Stomach (tissue), 9 donors: ENCODE results near the gene AAMP. TPM values are rescaled to one million over a fixed set of nuclear protein-coding genes. Genes with fewer than 3 reads are reported as not detected.
A peak's percentile ranks its signal among the peaks of the same experiment; 100 is the strongest.
"Not testable (repeated sequence)": the region's sequence is repeated elsewhere in the genome, so short reads cannot be mapped to it uniquely, and the experiment has no call there.

Source experiments
- DNase-seq, 2 donors: peaks; one replicate each; pipeline versions ENCODE4 v3.0.0 to v3.0.0-alpha.2; 2013 to 2019
- H3K27ac ChIP-seq, 5 donors: fragments of 200-600 bp in 4 of 5; sonication (generic) in 4 of 5; one replicate each; pipeline ENCODE4 v1.5.1; 2013 to 2019; ENCODE audit warnings: mild to moderate bottlenecking in 1 of 5, moderate library complexity in 1 of 5
- H3K27me3 ChIP-seq, 3 donors: fragments of 200-600 bp; sonication (generic); one replicate each; pipeline ENCODE4 v1.5.1; 2017 to 2019; ENCODE audit warnings: mixed run types in 1 of 3
- H3K36me3 ChIP-seq, 4 donors: fragments of 200-600 bp; sonication (generic); 1 replicate in 3 of 4; 2 replicates in 1 of 4; pipeline ENCODE4 v1.5.1; 2016 to 2019
- H3K4me1 ChIP-seq, 4 donors: fragments of 200-600 bp; sonication (generic); one replicate each; pipeline ENCODE4 v1.5.1; 2016 to 2019
- H3K4me3 ChIP-seq, 4 donors: fragments of 200-600 bp; sonication (generic) in 3 of 4; one replicate each; pipeline ENCODE4 v1.5.1; 2016 to 2019; ENCODE audit warnings: mild to moderate bottlenecking in 1 of 4
- H3K9me3 ChIP-seq, 4 donors: fragments of 200-600 bp; sonication (generic); one replicate each; pipeline ENCODE4 v1.5.1; 2016 to 2019
- CTCF ChIP-seq, 7 experiments: fragments of 450-650 bp in 4 of 7; fragments of 200-600 bp in 3 of 7; sonication (generic) in 3 of 7; IDR thresholded peaks; one replicate each; pipeline ENCODE4 v1.5.1; 2016 to 2019; ENCODE audit warnings: antibody characterized with exemption in 7 of 7, control low read depth in 2 of 7, mild to moderate bottlenecking in 1 of 7
- EP300 ChIP-seq: sonication (generic); formaldehyde crosslinking; IDR thresholded peaks from one replicate; pipeline ENCODE4 v1.6.1; 2017; ENCODE audit warnings: antibody characterized with exemption
- POLR2A ChIP-seq, 4 donors: fragments of 450-650 bp; IDR thresholded peaks; one replicate each; pipeline ENCODE4 v1.6.1; 2016; ENCODE audit warnings: antibody characterized with exemption in 4 of 4, control low read depth in 2 of 4, mild to moderate bottlenecking in 1 of 4, moderate library complexity in 1 of 4
- POLR2AphosphoS5 ChIP-seq, 3 donors: sonication (generic); formaldehyde crosslinking; IDR thresholded peaks; one replicate each; pipeline ENCODE4 v1.6.1; 2016; ENCODE audit warnings: antibody characterized with exemption in 3 of 3
- WGBS, 5 donors: extraction: QIAGEN DNeasy Blood & Tissue Kit in 3 of 5; methylation state at CpG; one replicate each; pipeline versions ENCODE4 v1.1.5 to v1.1.7; 2013 to 2018; 5-methylcytosine and 5-hydroxymethylcytosine counted together
- intact Hi-C: fragments of 100-400 bp; cut with DNase I; formaldehyde crosslinking; loops from one replicate; pipeline ENCODE4 v1.15.1; 2023; ENCODE audit warnings: low total_unique reads
- polyA plus RNA-seq, 3 donors: library from polyadenylated mRNA; stranded (reverse); fragments of 200-250 nt; gene quantifications; one replicate each; pipeline ENCODE4 v1.2.3, GENCODE V29; 2013
- total RNA-seq, 5 donors: library from RNA; depleted of rRNA; stranded (reverse); fragments of >200 nt; gene quantifications; one replicate each; pipeline versions ENCODE4 v1.1.0 to v1.2.3, GENCODE V29; 2014 to 2016
- donor health status: healthy with polysubstance abuse.
- donor health status: Bipolar disorder and iron deficiency.
- donor health status: healthy.

Gene AAMP
- total and polyA plus RNA-seq, 8 donors = 82.6 to 218 (median 159) TPM

GRCh38 chr2:218317303-218317630 lies 47.3 kb upstream of the AAMP start:
- Histone ChIP-seq H3K4me1 (peaks cover 11 to 43% (median 17%) of the 10 kb centered on the region in 4 donors), H3K27me3 (no peaks in the 10 kb centered on the region), H3K4me3 (no peak overlapping the region), H3K9me3 (no peaks in the 10 kb centered on the region), H3K36me3 (no peaks in the 10 kb centered on the region), H3K27ac (peak overlapping the region; percentile 30 to 67 (median 47))
- no peak for TF ChIP-seq EP300
- TF ChIP-seq POLR2AphosphoS5 (IDR thresholded peaks at IDR 0.05) = no peak
- no peak for TF ChIP-seq CTCF (IDR thresholded peaks at IDR 0.05)
- TF ChIP-seq POLR2A (IDR thresholded peaks at IDR 0.05) = no peak
- 47 to 80% (median 56%) methylated on average over 1 of the region's 1 CpG for WGBS, 5 donors
- intact Hi-C loops = no loop called here
- no peak for DNase-seq

- H3K4me1 ChIP-seq = peaks cover 7 to 40% (median 17%) of the 10 kb centered on the region in 4 donors
- H3K27ac ChIP-seq = peak overlapping the region in 3 of 5 donors; percentile 49 to 67 (median 49)
- H3K9me3 ChIP-seq = no peaks in the 10 kb centered on the region
- no peak for TF ChIP-seq POLR2A (IDR thresholded peaks at IDR 0.05)
- no peak overlapping the region for H3K4me3 ChIP-seq
- intact Hi-C loops = no loop called here
- DNase-seq = peak in 1 of 2 donors; percentile 18
- H3K27me3 ChIP-seq = no peaks in the 10 kb centered on the region
- WGBS, 5 donors = 65 to 85% (median 78%) methylated on average over 8 of the region's 8 CpGs
- H3K36me3 ChIP-seq = no peaks in the 10 kb centered on the region
These were observed 45.5 kb upstream of the AAMP start for GRCh38 chr2:218315397-218315796.

GRCh38 chr2:218314764-218315163 lies 44.8 kb upstream of the AAMP start:
- H3K27me3 ChIP-seq, H3K36me3 ChIP-seq, H3K9me3 ChIP-seq, DNase-seq, H3K4me3 ChIP-seq, intact Hi-C loops: not testable (repeated sequence)
- H3K4me1 ChIP-seq = peaks cover 7 to 38% (median 21%) of the 10 kb centered on the region in 4 donors
- peak overlapping the region in 3 of 5 donors; percentile 11 to 75 (median 49) for H3K27ac ChIP-seq
- 92 to 98% (median 96%) methylated on average over 4 of the region's 4 CpGs for WGBS, 5 donors

GRCh38 chr2:218313356-218313755 lies 43.4 kb upstream of the AAMP start:
- Histone ChIP-seq H3K36me3 (no peaks in the 10 kb centered on the region), H3K27ac (peak overlapping the region; percentile 38 to 88 (median 69)), H3K4me3 (no peak overlapping the region), H3K4me1 (peaks cover 7 to 36% (median 22%) of the 10 kb centered on the region in 4 donors), H3K27me3 (no peaks in the 10 kb centered on the region), H3K9me3 (no peaks in the 10 kb centered on the region)
- WGBS, 5 donors = 45 to 74% (median 61%) methylated on average over 1 of the region's 1 CpG
- TF ChIP-seq CTCF (IDR thresholded peaks at IDR 0.05) (no peak), POLR2A (IDR thresholded peaks at IDR 0.05) (no peak), EP300 (no peak), POLR2AphosphoS5 (IDR thresholded peaks at IDR 0.05) (no peak)
- no peak for DNase-seq
- intact Hi-C loops = no loop called here

GRCh38 chr2:218312267-218312756 lies 42.4 kb upstream of the AAMP start:
- Histone ChIP-seq H3K4me1 (peaks cover 7 to 36% (median 23%) of the 10 kb centered on the region in 4 donors), H3K27ac (peak overlapping the region; percentile 75 to 88 (median 85)), H3K27me3 (no peaks in the 10 kb centered on the region), H3K36me3 (no peaks in the 10 kb centered on the region), H3K9me3 (no peaks in the 10 kb centered on the region), H3K4me3 (no peak overlapping the region)
- intact Hi-C loops = no loop called here
- 16 to 52% (median 29%) methylated on average over 2 of the region's 2 CpGs for WGBS, 5 donors
- DNase-seq = peak; percentile 79 to 90
- TF ChIP-seq POLR2AphosphoS5 (IDR thresholded peaks at IDR 0.05) = peak in 2 of 3 donors; percentile 73 to 82
- no peak for TF ChIP-seq POLR2A (IDR thresholded peaks at IDR 0.05)

- H3K4me3 ChIP-seq, intact Hi-C loops, H3K36me3 ChIP-seq, H3K9me3 ChIP-seq, H3K27me3 ChIP-seq: not testable (repeated sequence)
- H3K27ac ChIP-seq = peak overlapping the region; percentile 75 to 90 (median 85)
- WGBS, 5 donors = 33 to 54% (median 39%) methylated on average over 11 of the region's 11 CpGs
- DNase-seq = peak in 1 of 2 donors; percentile 36
- peaks cover 5 to 33% (median 20%) of the 10 kb centered on the region in 4 donors for H3K4me1 ChIP-seq
These were observed 41.8 kb upstream of the AAMP start for GRCh38 chr2:218311541-218312266.
